GM19351 (cell line): ENCODE results near the gene MOV10L1.

Experiments
- ATAC-seq: cut with Tn5 transposase; IDR thresholded peaks from one replicate; pipeline ENCODE4 v1.9.1; 2021; ENCODE audit warnings: mild to moderate bottlenecking, moderate library complexity; ENCODE audit not compliant: unreplicated experiment

The MOV10L1 gene

GRCh38 chr22:50184902-50185374 is 95.1 kb downstream of the MOV10L1 start:
- no peak for ATAC-seq

- ATAC-seq = peak; percentile 41
These were observed 95.7 kb downstream of the MOV10L1 start, which contains the start of gene TRABD for GRCh38 chr22:50185375-50186087. Gene TRABD (plus strand): TSS chr22:50185913. CDS start chr22:50193061, 7,148 bp downstream.

GRCh38 chr22:50186181-50186714 is 96.4 kb downstream of the MOV10L1 start:
- no peak for ATAC-seq

- ATAC-seq = no peak
These were observed 97.1 kb downstream of the MOV10L1 start for GRCh38 chr22:50186761-50187523.

- ATAC-seq = no peak
These were observed 98.5 kb downstream of the MOV10L1 start for GRCh38 chr22:50188356-50188755.

- ATAC-seq = no peak
These were observed 99.5 kb downstream of the MOV10L1 start for GRCh38 chr22:50189184-50189848.

GRCh38 chr22:50189849-50190181 is 100.0 kb downstream of the MOV10L1 start:
- ATAC-seq = no peak

GRCh38 chr22:50190182-50190940 is 100.6 kb downstream of the MOV10L1 start:
- ATAC-seq = peak; percentile 38

- peak; percentile 30 for ATAC-seq
These were observed 101.3 kb downstream of the MOV10L1 start for GRCh38 chr22:50190941-50191741.

GRCh38 chr22:50192436-50193204 is 102.8 kb downstream of the MOV10L1 start:
- no peak for ATAC-seq

GRCh38 chr22:50193621-50194020 is 103.8 kb downstream of the MOV10L1 start:
- ATAC-seq = no peak

GRCh38 chr22:50194037-50194805 is 104.4 kb downstream of the MOV10L1 start:
- no peak for ATAC-seq

GRCh38 chr22:50196256-50196655 is 106.5 kb downstream of the MOV10L1 start:
- ATAC-seq = no peak

- ATAC-seq = no peak
These were observed 107.4 kb downstream of the MOV10L1 start for GRCh38 chr22:50197000-50197800.

GRCh38 chr22:50197856-50198623 is 108.2 kb downstream of the MOV10L1 start:
- no peak for ATAC-seq

- ATAC-seq = no peak
These were observed 108.8 kb downstream of the MOV10L1 start for GRCh38 chr22:50198624-50199017.

- ATAC-seq = no peak
These were observed 109.5 kb downstream of the MOV10L1 start for GRCh38 chr22:50199251-50199721.
